CD4-positive, alpha-beta T cell treated with Interleukin-4 for 4 hours (primary cell): ENCODE data around the gene TUBB2A.
"Not testable (repeated sequence)": the region's sequence is repeated elsewhere in the genome, so short reads cannot be mapped to it uniquely, and the experiment has no call there.

ENCODE experiments used
- DNase-seq: peaks from one replicate; pipeline ENCODE4 v3.0.0-alpha.2; 2020

Gene TUBB2A

DNA sequence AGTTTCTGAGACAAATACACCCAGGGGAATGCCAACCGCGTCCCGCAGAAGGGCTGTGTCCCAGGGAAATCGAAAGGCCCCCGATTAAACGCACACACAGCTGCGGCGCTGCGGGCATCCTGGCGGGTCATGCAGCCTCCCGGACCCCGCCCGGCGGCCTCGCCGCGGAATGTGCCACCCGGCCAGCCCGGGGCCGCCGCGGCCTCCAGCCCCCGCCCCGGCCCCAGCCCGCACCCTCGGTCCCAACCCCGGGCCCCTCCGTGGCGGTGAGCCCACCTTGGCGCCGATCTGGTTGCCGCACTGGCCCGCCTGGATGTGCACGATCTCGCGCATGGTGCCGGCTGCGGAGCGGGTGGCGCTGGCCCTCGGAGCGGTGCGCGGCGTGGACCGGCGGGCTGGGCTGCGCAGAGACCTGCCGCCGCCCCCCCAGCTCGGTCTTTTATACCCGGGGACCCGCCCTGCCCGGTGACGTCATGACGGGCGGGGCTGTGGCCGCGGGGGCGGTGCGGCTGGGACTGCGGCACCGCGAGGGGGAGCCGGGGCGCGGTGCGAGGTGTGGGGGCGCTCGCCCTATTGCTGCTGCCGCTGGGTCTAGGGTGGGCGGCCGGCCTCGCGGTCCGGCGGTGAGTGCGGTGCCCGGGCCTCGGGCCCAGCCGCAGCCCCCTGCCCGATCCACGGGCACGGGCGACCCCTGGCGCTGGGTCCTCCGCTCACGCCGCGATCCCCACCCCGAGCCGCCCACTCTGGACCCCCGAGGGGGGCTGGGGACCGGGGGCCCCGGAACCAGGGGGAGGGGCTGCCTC is at the start of gene TUBB2A:
TSS of gene TUBB2A (minus strand) at position 414 of the 803 bp plus-strand sequence. CDS start at position 333, 81 bp downstream.
- DNase-seq: peak; percentile 83

GRCh38 chr6:3206339-3207015 is 49.1 kb upstream of the TUBB2A start:
- DNase-seq: no peak

GRCh38 chr6:3205913-3206312 is 48.6 kb upstream of the TUBB2A start:
- DNase-seq: no peak

GRCh38 chr6:3204921-3205320 is 47.6 kb upstream of the TUBB2A start:
- no peak for DNase-seq

- no peak for DNase-seq
Measured at GRCh38 chr6:3202999-3203696, 45.8 kb upstream of the TUBB2A start.

GRCh38 chr6:3201388-3201787 is 44.0 kb upstream of the TUBB2A start:
- DNase-seq: no peak

DNA sequence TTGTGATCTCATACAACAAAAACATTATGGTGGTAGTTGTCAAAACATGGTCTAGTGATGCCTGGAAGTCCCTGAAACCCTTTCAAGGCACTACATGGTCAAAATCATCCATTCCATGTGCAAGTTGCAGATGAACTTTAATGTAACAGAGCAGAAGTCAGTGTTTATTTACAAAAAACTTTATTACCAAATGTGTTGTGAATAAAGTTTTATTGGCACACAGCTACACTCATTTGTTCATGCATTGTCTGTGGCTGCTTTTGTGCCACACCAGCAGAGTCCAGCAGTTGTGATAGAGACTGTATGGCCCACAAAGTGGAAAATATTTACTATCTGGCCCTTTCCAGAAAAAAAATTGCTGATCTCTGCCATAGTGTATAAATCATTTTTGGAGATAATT is 43.3 kb upstream of the TUBB2A start:
- no peak for DNase-seq

- no peak for DNase-seq
Measured at GRCh38 chr6:3199382-3199781, 42.0 kb upstream of the TUBB2A start.

DNA sequence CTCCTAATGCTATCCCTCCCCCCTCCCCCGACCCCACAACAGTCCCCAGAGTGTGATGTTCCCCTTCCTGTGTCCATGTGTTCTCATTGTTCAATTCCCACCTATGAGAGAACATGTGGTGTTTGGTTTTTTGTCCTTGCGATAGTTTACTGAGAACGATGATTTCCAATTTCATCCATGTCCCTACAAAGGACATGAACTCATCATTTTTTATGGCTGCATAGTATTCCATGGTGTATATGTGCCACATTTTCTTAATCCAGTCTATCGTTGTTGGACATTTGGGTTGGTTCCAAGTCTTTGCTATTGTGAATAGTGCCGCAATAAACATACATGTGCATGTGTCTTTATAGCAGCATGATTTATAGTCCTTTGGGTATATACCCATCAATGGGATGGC is 40.4 kb upstream of the TUBB2A start:
- DNase-seq: not testable (repeated sequence)

DNA sequence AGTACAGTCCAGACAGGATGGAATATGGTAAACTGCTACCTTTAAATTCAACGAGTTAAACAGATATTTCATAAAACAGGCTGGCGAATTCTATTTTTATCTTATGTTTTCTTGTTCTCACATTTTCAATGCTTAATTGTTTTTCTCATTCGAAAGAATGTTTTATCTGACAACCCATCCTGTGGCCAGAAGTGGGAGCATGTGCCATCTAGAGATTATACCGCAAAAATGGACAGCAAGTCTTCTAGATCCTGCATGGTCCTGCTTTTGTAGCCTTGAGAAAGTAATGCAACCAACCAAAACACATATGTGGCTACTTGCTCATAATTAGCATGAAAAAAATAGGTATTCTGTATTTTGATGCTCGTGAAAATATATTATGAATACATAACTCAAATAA is 39.4 kb upstream of the TUBB2A start:
- no peak for DNase-seq

- no peak for DNase-seq
Measured at GRCh38 chr6:3195695-3196497, 38.6 kb upstream of the TUBB2A start.

GRCh38 chr6:3195420-3195694 is 38.0 kb upstream of the TUBB2A start:
- DNase-seq: no peak

- DNase-seq: no peak
Measured at GRCh38 chr6:3194535-3195419, 37.4 kb upstream of the TUBB2A start.

DNA sequence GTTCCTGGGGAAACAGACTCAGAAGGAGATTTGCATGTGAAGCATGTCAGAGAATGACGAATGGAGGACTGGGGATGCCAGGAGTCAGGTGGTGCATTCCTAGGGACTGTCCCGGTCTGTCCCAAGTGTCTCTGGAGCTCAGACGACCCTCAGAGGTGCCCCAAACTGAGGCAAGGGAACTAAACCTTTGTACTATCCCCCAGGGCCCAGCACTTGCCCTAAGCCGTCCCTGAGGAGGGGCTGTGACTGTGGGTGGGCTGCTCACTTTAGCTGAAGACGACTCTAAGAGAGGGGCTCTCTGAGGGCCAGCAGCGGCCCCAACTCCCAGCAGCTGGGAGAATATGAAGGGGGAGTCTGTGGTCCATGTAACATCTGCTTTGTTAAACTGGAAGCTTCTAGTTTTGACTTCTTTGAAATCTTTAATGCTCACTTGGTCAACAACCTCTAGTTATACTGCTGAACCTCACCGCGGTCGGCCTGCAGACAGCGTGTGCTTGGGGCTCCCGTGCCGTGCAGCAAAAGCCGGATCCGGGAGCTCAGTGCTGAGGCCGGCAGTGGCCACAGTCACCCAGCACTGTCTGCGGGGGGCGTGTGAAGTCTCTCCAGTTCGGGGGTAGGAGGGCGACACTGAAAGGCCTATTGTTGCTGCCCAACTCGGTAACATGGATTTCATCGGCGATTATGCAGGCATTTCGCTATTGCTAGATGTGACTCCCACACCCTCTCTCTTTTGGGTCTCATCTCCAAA is 35.9 kb upstream of the TUBB2A start:
- no peak for DNase-seq

DNA sequence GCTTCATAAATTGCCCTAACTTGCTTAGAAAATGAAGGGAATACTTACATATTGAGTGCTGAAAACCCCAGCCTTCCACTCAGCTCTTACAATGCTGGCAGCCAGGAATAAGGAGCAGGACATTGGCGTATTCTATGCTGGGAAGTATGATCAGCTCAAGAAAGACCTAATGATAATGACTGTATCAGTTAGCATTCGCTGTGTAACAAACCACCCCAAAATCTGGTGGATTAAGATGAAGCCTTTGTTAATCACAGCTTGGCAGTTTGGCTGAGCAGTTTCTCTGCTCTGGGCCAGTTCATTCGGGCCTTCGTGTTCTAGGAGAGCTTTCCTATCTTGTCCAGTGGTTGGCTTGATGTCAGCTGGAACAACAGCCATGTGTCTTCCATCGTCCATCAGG is 33.4 kb upstream of the TUBB2A start:
- DNase-seq: no peak

GRCh38 chr6:3190056-3190455 is 32.7 kb upstream of the TUBB2A start:
- DNase-seq: no peak

DNA sequence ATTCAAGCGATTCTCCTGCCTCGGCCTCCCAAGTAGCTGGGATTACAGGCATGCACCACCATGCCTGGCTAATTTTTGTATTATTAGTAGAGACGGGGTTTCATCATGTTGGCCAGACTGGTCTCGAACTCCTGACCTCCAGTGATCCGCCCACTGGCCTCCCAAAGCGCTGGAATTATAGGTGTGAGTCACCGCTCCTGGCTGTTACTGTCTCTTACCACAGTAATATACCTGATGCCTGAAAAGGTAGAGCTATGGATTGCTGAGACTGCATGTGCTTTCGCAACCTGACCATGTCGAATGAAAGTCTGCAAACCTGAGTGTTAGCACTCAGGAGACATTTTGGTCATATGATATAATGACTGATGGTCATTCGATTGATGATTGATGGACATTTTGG is 31.8 kb upstream of the TUBB2A start:
- not testable (repeated sequence) for DNase-seq

DNA sequence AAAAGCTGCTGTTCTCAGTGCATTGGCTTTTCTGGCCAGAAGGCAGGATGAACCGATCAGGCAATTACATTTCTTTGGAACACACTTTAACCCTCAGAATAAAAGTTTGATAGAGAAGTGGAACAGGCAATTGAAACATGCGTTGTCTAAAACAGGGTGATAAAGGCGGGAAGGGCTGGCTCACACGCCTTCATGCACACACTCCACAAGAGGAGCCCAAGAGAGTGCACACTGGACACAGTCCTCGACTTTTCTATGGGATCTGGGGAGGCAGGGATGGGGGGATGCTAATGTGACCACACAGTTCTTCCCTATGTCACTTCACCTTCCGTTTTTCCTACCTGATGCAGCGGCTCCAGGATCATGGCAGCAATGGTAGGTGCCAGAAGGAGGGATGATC is 30.9 kb upstream of the TUBB2A start:
- DNase-seq: no peak

GRCh38 chr6:3186974-3187382 is 29.6 kb upstream of the TUBB2A start:
- no peak for DNase-seq

DNA sequence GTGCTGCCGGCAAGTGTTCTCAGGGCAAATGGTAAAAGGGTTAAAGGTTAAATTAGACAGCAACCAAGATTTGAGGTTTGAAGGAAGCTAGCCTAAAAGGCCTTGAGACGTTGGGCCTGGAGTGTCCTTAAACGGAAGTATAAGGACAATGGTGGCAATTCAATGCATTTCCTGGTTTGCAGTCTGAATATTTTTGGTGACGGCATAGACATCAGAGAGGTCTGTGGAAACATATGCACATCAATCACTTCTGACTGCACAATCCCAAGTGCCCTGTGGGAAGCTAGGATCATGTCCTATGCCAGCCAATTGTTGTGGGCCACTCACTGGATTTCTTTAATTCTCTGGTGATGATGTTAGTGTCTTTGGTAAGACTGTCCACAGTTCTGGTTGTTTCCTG is 25.7 kb upstream of the TUBB2A start:
- no peak for DNase-seq

GRCh38 chr6:3181105-3181504 is 23.8 kb upstream of the TUBB2A start:
- no peak for DNase-seq
